GM19035 (cell line): ENCODE results near the gene ARHGEF37.
"Not testable (repeated sequence)": the region's sequence is repeated elsewhere in the genome, so short reads cannot be mapped to it uniquely, and the experiment has no call there.

Experiments
- ATAC-seq: cut with Tn5 transposase; IDR thresholded peaks from one replicate; pipeline ENCODE4 v1.9.1; 2021; ENCODE audit not compliant: unreplicated experiment

Gene ARHGEF37, protein sequence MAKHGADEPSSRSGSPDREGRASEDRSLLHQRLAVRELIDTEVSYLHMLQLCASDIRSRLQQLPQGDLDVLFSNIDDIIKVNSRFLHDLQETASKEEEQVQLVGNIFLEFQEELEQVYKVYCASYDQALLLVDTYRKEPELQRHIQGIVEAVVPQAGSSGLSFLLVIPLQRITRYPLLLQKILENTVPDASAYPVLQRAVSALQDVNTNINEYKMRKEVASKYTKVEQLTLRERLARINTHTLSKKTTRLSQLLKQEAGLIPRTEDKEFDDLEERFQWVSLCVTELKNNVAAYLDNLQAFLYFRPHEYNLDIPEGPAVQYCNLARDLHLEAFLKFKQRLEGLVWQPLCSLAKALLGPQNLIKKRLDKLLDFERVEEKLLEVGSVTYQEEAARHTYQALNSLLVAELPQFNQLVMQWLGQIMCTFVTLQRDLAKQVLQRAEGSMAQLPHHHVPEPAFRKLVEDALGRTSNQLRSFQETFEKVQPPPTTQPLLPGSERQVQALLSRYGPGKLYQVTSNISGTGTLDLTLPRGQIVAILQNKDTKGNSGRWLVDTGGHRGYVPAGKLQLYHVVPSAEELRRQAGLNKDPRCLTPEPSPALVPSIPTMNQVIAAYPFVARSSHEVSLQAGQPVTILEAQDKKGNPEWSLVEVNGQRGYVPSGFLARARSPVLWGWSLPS

DNA sequence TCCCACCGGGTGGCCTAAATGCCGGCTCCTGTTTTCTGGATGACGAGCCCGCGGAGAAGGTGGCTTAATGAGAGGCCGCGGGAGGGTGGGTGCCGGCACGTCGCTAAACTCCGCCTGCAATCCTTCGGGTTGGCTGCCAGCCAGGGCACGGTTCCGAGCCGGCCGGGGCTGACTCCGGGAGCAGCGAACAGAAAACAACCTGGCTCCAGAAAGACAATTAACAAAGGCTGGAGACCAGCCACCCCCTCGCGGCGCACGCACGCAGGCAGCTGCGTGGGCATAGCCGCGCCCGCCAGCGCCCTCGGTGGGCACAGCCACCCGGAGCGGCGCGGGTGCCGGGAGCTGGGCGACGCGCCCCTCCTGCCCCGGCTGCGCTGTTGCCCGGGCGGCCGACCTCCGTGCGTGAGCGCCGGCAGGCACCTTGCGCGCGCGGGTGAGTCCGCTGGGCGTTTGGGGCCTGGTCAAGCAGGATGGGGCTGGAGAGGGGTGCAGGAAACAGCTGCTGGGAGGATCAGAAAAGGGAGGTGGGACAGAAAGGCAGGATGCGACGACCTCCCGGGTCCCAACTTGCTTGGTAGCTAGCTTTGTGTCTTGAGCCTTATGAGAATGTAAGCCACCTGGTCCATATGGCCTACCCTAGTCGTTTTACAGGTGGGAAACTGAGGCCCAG lies at the start of gene ARHGEF37:
Gene ARHGEF37, plus strand, starts transcription at position 307 of the 670 bp plus-strand sequence. CDS start 16,272 bp downstream, outside the sequence.
- ATAC-seq, result no peak

DNA sequence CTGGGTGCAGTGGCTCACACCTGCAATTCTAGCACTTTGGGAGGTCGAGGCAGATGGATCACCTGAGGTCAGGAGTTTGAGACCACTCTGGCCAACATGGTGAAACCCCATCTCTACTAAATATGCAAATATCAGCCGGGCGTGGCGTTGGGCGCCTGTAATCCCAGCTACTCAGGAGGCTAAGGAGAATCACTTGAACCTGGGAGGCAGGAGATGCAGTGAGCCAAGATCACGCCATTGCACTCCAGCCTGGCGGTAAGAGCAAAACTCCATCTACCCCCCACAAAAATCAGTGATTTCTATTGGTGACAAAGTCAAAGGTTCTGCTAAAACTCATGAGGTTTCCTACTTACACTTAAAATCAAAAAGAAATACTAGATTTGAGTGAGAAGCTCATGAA lies 48.9 kb upstream of the ARHGEF37 start:
- ATAC-seq, result no peak

DNA sequence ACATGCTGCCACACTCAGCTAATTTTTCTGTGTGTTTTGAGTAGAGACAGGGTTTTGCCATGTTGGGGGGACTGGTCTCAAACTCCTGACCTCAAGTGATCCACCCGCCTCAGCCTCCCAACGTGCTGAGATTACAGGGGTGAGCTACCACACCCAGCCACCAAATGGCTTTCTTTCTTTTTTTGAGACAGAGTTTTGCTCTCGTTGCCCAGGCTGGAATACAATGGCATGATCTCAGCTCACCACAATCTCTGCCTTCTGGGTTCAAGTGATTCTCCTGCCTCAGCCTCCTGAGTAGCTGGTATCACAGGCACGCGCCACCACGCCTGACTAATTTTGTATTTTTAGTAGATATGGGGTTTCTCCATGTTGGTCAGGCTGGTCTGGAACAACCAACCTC lies 45.5 kb upstream of the ARHGEF37 start:
- not testable (repeated sequence) for ATAC-seq

- ATAC-seq, result no peak
These were observed 43.8 kb upstream of the ARHGEF37 start for GRCh38 chr5:149537374-149537975.

- ATAC-seq, result no peak
These were observed 41.2 kb upstream of the ARHGEF37 start for GRCh38 chr5:149540089-149540488.

GRCh38 chr5:149541893-149542292 lies 39.4 kb upstream of the ARHGEF37 start:
- no peak for ATAC-seq

- ATAC-seq, result no peak
These were observed 37.8 kb upstream of the ARHGEF37 start for GRCh38 chr5:149543361-149544027.

DNA sequence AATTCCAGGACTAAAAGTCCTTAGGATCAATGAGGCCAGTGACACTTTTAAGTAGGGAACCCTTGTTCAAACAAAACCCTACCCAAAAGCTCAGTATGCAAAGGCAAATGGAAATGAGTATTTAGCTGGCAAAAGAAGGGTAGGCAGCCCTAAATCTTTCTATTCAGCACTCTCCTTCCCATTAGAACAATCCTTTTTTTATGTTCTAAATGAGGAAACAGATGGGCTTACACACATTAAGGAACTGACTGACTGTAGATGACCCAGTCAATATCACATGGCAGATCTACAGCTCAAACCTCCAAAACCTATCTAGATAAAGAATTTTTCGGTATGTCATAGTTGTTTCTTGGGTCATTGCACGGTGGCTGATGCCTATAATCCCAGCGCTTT lies 37.3 kb upstream of the ARHGEF37 start:
- no peak for ATAC-seq

DNA sequence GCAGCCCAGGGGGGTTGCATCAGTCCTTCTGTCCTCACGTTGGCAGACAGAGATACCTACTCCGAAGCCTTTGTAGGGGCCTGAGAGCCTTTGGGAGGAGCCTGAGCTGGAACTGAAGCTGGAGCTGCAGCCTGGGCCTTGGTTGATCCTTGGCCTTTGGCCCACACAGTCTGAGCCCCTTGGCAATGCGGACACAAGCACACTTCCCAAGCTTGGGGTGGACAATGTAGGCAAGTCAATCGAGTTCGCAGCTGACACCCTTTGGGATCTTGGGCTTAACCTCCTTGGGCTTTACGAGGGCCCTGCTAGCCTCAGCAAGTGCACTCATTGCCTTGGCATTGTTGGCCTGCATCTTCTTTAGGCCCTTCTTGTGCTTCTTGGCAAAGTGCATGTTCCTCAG lies 36.0 kb upstream of the ARHGEF37 start:
- no peak for ATAC-seq

DNA sequence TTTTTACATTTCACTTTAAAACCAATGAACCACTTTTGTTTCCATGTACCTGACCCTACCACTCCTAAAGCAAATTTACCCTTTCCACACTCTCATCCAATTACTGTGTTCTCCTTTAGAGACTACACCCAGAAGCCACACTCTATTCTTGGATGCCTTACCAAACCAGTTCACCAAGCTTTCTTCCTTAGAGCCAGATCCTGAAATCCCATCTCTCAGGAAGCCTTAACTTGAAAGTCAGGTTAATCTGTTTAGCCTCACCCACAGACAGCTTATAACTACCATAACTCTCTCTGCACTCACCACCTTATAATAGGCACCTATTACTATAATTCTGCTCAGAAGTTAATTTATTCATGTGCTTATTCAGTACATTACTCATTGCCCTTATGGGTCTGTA lies 34.3 kb upstream of the ARHGEF37 start:
- ATAC-seq, result no peak

GRCh38 chr5:149549461-149550267 lies 31.6 kb upstream of the ARHGEF37 start:
- ATAC-seq, result no peak

DNA sequence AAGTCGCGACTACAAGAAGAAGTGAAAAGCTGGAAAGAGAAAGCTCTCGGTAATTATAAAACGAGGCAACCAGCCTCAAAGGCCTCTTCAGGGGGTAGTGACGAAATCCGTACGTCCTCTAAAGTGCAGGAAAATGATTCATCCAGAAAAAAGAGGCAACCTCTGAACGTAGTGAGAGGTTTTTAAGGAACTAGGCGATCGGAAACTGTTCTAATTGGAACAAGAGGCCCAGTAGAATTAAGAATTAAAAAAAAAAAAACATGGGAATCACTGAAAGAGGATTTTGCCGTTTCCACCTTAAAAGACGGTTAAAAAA lies 31.1 kb upstream of the ARHGEF37 start:
- no peak for ATAC-seq

GRCh38 chr5:149550594-149551226 lies 30.6 kb upstream of the ARHGEF37 start:
- ATAC-seq, result peak; percentile 3

- peak; percentile 88 for ATAC-seq
These were observed 29.9 kb upstream of the ARHGEF37 start, which contains the start of gene CSNK1A1 for GRCh38 chr5:149551227-149552037. CSNK1A1 (minus strand) TSS chr5:149551439; CDS start chr5:149550964, 475 bp downstream.

GRCh38 chr5:149552038-149552494 lies 29.2 kb upstream of the ARHGEF37 start:
- ATAC-seq, result no peak

DNA sequence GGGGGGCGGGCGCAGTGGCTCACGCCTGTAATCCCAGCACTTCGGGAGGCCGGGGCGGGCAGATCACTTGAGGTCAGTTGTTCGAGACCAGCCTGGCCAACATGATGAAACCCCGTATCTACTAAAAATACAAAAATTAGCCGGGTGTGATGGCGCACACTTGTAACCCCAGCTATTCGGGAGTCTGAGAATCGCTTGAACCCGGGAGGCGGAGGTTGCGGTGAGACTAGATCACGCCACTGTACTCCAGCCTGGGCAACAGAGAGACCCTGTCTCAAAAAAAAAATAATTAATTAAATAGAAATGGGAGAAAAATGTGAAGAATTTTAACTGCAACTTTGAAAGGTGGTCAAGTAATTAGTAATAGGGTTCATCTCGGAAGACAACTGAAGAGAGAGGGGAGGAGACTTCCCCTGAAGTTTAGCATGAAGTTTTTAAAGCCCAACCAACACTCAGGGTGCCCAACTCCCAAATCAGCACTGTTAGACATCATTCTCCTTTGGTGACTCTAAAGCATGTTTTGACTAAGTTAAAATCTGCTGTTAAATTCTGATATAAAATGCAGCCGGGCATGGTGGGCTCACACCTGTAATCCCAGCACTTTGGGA lies 28.6 kb upstream of the ARHGEF37 start:
- ATAC-seq, result no peak

DNA sequence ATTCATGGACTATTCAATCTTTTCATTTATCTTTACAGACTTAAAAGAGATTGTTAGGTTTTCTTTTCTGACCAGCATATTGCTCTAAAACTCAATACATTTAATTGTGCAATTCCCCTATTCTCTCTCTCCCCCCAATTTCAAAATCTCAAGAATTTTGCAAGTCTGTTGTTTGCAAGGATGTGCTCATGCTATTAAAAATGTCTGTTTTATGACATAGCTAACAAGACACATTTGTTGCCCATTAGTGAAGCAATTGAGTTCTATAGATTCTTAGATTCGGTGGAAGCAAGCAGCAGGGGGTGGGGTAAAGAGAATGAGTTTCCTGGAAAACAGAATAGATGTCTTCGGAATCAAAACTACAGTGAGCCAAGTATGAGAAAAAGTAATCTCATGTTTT lies 21.6 kb upstream of the ARHGEF37 start:
- ATAC-seq, result no peak

GRCh38 chr5:149561848-149562247 lies 19.4 kb upstream of the ARHGEF37 start:
- no peak for ATAC-seq
